HEK293 (cell line): ENCODE data around the gene TOR2A.
A peak's percentile ranks its signal among the peaks of the same experiment; 100 is the strongest.

ENCODE experiments used
- CTCF ChIA-PET: fragments of 350-600 bp; formaldehyde crosslinking; extraction: SDS; loops from one replicate; lab custom pipeline; 2021; ENCODE audit warnings: antibody characterized with exemption; lab: Yijun Ruan, JAX
- POLR2A ChIA-PET: fragments of 300-600 bp; formaldehyde crosslinking; extraction: SDS; loops from one replicate; lab custom pipeline; 2020; ENCODE audit warnings: antibody characterized with exemption, inconsistent platforms; lab: Yijun Ruan, JAX
- H3K27ac ChIP-seq: fragments of 200-500 bp; sonication (Bioruptor generic); 2 replicates; pipeline ENCODE4 v1.5.1; 2014; ENCODE audit warnings: low read depth, low read length, control low read depth, inconsistent platforms; ENCODE audit errors: extremely low read depth
- H3K36me3 ChIP-seq, 2 experiments: fragments of 200-500 bp in 1 of 2; sonication (Bioruptor generic) in 1 of 2; 1 replicate in 1 of 2; 2 replicates in 1 of 2; pipeline ENCODE4 v1.5.1; 2014 to 2017; ENCODE audit warnings: inconsistent platforms in 2 of 2, low read length in 2 of 2; ENCODE audit not compliant: control insufficient read depth in 2 of 2, insufficient read depth in 1 of 2
- H3K4me1 ChIP-seq: fragments of 200-500 bp; sonication (Bioruptor generic); 2 replicates; pipeline ENCODE4 v1.5.1; 2014; ENCODE audit warnings: mild to moderate bottlenecking, low read length, inconsistent platforms; ENCODE audit not compliant: control insufficient read depth, insufficient read depth
- H3K4me3 ChIP-seq: 2 replicates; pipeline ENCODE4 v1.5.1; 2011; ENCODE audit warnings: low read depth, mild to moderate bottlenecking, control low read depth, low read length, moderate library complexity
- H3K9me3 ChIP-seq: fragments of 200-500 bp; sonication (Bioruptor generic); 2 replicates; pipeline ENCODE4 v1.5.1; 2014; ENCODE audit warnings: low read depth, low read length, inconsistent platforms; ENCODE audit not compliant: control insufficient read depth, insufficient read depth
- BCL11A ChIP-seq: fragments of 450-650 bp; formaldehyde crosslinking; IDR thresholded peaks from 2 replicates; pipeline ENCODE4 v1.5.1; 2016; ENCODE audit warnings: low read depth, missing biosample characterization, missing genetic modification characterization
- BCL6B ChIP-seq: fragments of 450-650 bp; formaldehyde crosslinking; IDR thresholded peaks from 2 replicates; pipeline ENCODE4 v1.5.1; 2017; ENCODE audit warnings: missing biosample characterization, missing genetic modification characterization
- INSM2 ChIP-seq: fragments of 450-650 bp; formaldehyde crosslinking; IDR thresholded peaks from 2 replicates; pipeline ENCODE4 v1.5.1; 2016; ENCODE audit warnings: missing biosample characterization, missing genetic modification characterization
- KLF1 ChIP-seq: fragments of 450-650 bp; formaldehyde crosslinking; IDR thresholded peaks from 2 replicates; pipeline ENCODE4 v1.5.1; 2016; ENCODE audit warnings: missing biosample characterization, missing genetic modification characterization
- OSR2 ChIP-seq: fragments of 450-650 bp; formaldehyde crosslinking; IDR thresholded peaks from 2 replicates; pipeline ENCODE4 v1.5.1; 2016; ENCODE audit warnings: missing biosample characterization, missing genetic modification characterization
- PRDM1 ChIP-seq: fragments of 450-650 bp; formaldehyde crosslinking; IDR thresholded peaks from 2 replicates; pipeline ENCODE4; 2016; ENCODE audit warnings: missing biosample characterization, missing genetic modification characterization
- ZBTB26 ChIP-seq: fragments of 450-650 bp; formaldehyde crosslinking; optimal IDR thresholded peaks from 2 replicates; pipeline ENCODE3; 2016; ENCODE audit warnings: missing biosample characterization, mild to moderate bottlenecking, missing genetic modification characterization
- ZBTB8A ChIP-seq: fragments of 450-650 bp; formaldehyde crosslinking; IDR thresholded peaks from 2 replicates; pipeline ENCODE4 v1.5.1; 2016; ENCODE audit warnings: missing biosample characterization, missing genetic modification characterization
- ZEB2 ChIP-seq: fragments of 450-650 bp; formaldehyde crosslinking; IDR thresholded peaks from 2 replicates; pipeline ENCODE4 v1.5.1; 2016; ENCODE audit warnings: missing biosample characterization, missing genetic modification characterization
- ZFHX2 ChIP-seq: fragments of 450-650 bp; formaldehyde crosslinking; conservative IDR thresholded peaks from 2 replicates; pipeline ENCODE4 v1.5.1; 2016; ENCODE audit warnings: missing biosample characterization, missing genetic modification characterization
- ZFP41 ChIP-seq: fragments of 450-650 bp; formaldehyde crosslinking; IDR thresholded peaks from 2 replicates; pipeline ENCODE4 v1.5.1; 2016; ENCODE audit warnings: missing biosample characterization, missing genetic modification characterization, borderline replicate concordance
- ZNF16 ChIP-seq: fragments of 450-650 bp; formaldehyde crosslinking; IDR thresholded peaks from 2 replicates; pipeline ENCODE4 v1.5.1; 2016; ENCODE audit warnings: low read depth, missing biosample characterization, missing genetic modification characterization
- ZNF398 ChIP-seq: fragments of 450-650 bp; formaldehyde crosslinking; IDR thresholded peaks from 2 replicates; pipeline ENCODE4 v1.5.1; 2017; ENCODE audit warnings: missing biosample characterization, missing genetic modification characterization
- ZNF449 ChIP-seq: fragments of 450-650 bp; formaldehyde crosslinking; IDR thresholded peaks from 2 replicates; pipeline ENCODE4 v1.5.1; 2017; ENCODE audit warnings: missing biosample characterization, mild to moderate bottlenecking, missing genetic modification characterization, moderate library complexity
- ZNF561 ChIP-seq: fragments of 450-650 bp; IDR thresholded peaks from 2 replicates; pipeline ENCODE4 v1.5.1; 2018; ENCODE audit warnings: missing biosample characterization, missing genetic modification characterization, borderline replicate concordance
- ZNF600 ChIP-seq: fragments of 450-650 bp; formaldehyde crosslinking; IDR thresholded peaks from 2 replicates; pipeline ENCODE4 v1.5.1; 2016; ENCODE audit warnings: missing biosample characterization, missing genetic modification characterization
- ZNF624 ChIP-seq: fragments of 450-650 bp; formaldehyde crosslinking; IDR thresholded peaks from 2 replicates; pipeline ENCODE4 v1.5.1; 2017; ENCODE audit warnings: missing biosample characterization, missing genetic modification characterization
- ZNF701 ChIP-seq: fragments of 450-650 bp; formaldehyde crosslinking; IDR thresholded peaks from 2 replicates; pipeline ENCODE4 v1.5.1; 2016; ENCODE audit warnings: missing biosample characterization, missing genetic modification characterization
- ZNF704 ChIP-seq: fragments of 450-650 bp; formaldehyde crosslinking; IDR thresholded peaks from 2 replicates; pipeline ENCODE4 v1.5.1; 2016; ENCODE audit warnings: missing biosample characterization, missing genetic modification characterization
- ZNF777 ChIP-seq: fragments of 450-650 bp; formaldehyde crosslinking; IDR thresholded peaks from 2 replicates; pipeline ENCODE4 v1.5.1; 2017; ENCODE audit warnings: missing biosample characterization, missing genetic modification characterization, borderline replicate concordance
- ZSCAN30 ChIP-seq: fragments of 450-650 bp; IDR thresholded peaks from 2 replicates; pipeline ENCODE4 v1.5.1; 2018; ENCODE audit warnings: missing biosample characterization, mild to moderate bottlenecking, missing genetic modification characterization, moderate library complexity

The TOR2A gene

GRCh38 chr9:127715470-127716337, 19.4 kb downstream of the TOR2A start, which contains the start of the genes PTRH1 and TTC16 (continued):
- TF ChIP-seq ZNF704 (peak; percentile 57; the same call in 1 of the 2 replicates), ZBTB8A (tag by site-specific recombination) (peak; percentile 95), INSM2 (0 out of 2 replicates have a peak, but pooled peaks have one; percentile 49), ZNF624 (tag by site-specific recombination) (no peak), ZSCAN30 (tag by site-specific recombination) (0 out of 2 replicates have a peak, but pooled peaks have one; percentile 49), ZNF398 (peak; percentile 6; the same call in 1 of the 2 replicates)

- Histone ChIP-seq H3K9me3 (no peaks in the 10 kb centered on the region), H3K4me3 (peak overlapping the region; percentile 79)
- POLR2A ChIA-PET = interaction anchor here (1.3 to 2.7 kb wide), 4 partner anchors 9 to 108 kb away, joined by 3 to 9 read pairs (median 6); partner anchors contain the start of genes CFAP157 and TOR2A
- TF ChIP-seq ZNF600 (0 out of 2 replicates have a peak, but pooled peaks have one; percentile 8), PRDM1 (no peak), ZNF398 (peak; percentile 5; the same call in 1 of the 2 replicates), OSR2 (tag by site-specific recombination) (no peak), KLF1 (tag by site-specific recombination) (peak; percentile 51; the same call in 1 of the 2 replicates), ZNF777 (tag by site-specific recombination) (peak; percentile 57; the same call in 1 of the 2 replicates), ZNF561 (tag by site-specific recombination) (no peak), ZBTB26 (tag by site-specific recombination) (peak; percentile 34), ZFP41 (tag by site-specific recombination) (no peak), BCL6B (no peak), ZNF16 (tag by site-specific recombination) (no peak), ZEB2 (tag by site-specific recombination) (no peak), ZNF449 (tag by site-specific recombination) (peak; percentile 47; the same call in 1 of the 2 replicates), ZFHX2 (peak; percentile 47), ZBTB8A (tag by site-specific recombination) (no peak), ZNF701 (no peak), BCL11A (tag by site-specific recombination) (0 out of 2 replicates have a peak, but pooled peaks have one; percentile 12)
- TF ChIP-seq, all 188 proteins: peak for 8
- Histone ChIP-seq H3K4me1 (no peaks in the 10 kb centered on the region), H3K36me3 (no peaks in the 10 kb centered on the region), H3K27ac (no peak overlapping the region; the same call in 1 of the 2 replicates)
- CTCF ChIA-PET = interaction anchor here (0.6 to 1.6 kb wide), 3 partner anchors 20 to 206 kb away, joined by 3 to 10 read pairs (median 4); partner anchors contain the start of gene TOR2A
Measured at GRCh38 chr9:127714951-127715469, 20.1 kb downstream of the TOR2A start.
